H1 (cell line): ENCODE data around the gene CAMTA1. TPM values are rescaled to one million over a fixed set of nuclear protein-coding genes. Genes with fewer than 3 reads are reported as not detected.

Experiments
- NRF1 ChIP-seq: IDR thresholded peaks from 2 replicates; pipeline ENCODE4 v1.6.1; 2011; ENCODE audit warnings: mild to moderate bottlenecking, low read depth, low read length, improper control_type of control experiment
- polyA plus RNA-seq, 7 experiments: library from polyadenylated mRNA; depleted of rRNA in 3 of 7; stranded (reverse) in 5 of 7; unstranded in 2 of 7; fragments of >200 nt in 5 of 7; fragments of 200-250 nt in 2 of 7; gene quantifications; 1 replicate in 5 of 7; 2 replicates in 1 of 7; 4 replicates in 1 of 7; pipeline versions ENCODE4 v1.2.1 to v1.2.3, GENCODE V29; 2011 to 2013; ENCODE audit warnings: missing spikeins in 2 of 7, mixed read lengths in 2 of 7
- total RNA-seq: library from RNA; stranded (reverse); fragmentation: NEBNext Ultra II Directional; extraction: Animal tissue kit (Norgen Biotek cat#: 25700); gene quantifications from 2 replicates; pipeline ENCODE4 v1.2.1, GENCODE V29; 2021

Gene CAMTA1
- total and polyA plus RNA-seq, 2 of the 8 experiments (the other 6 are each of a cell fraction or from before 2014, with no cell fraction given), result 65.0 to 119 TPM

- TF ChIP-seq NRF1, result no peak
These were observed 722.2 kb downstream of the CAMTA1 start (continued) for GRCh38 chr1:7507285-7508019.
